ENCODE measurements around the gene RAD51.

GRCh38 chr15:40680151-40680550 is 14.8 kb upstream of the RAD51 start:
- TF ChIP-seq EZH2 (IDR thresholded peaks at IDR 0.05; ENCODE audit: borderline replicate concordance, low read depth, low read length, severe bottlenecking), result no peak
- TF ChIP-seq CTCF (IDR thresholded peaks at IDR 0.05; ENCODE audit: borderline replicate concordance, extremely low read depth, low read length, poor library complexity, severe bottlenecking), result no peak
